Endothelial cell of umbilical vein (primary cell): Measurements from ENCODE around the gene KRTAP19-8. TPM values are rescaled to one million over a fixed set of nuclear protein-coding genes. Genes with fewer than 3 reads are reported as not detected.

Experiments
- Bru-seq: library from RNA; stranded (reverse); fragments of 400-500 nt; gene quantifications from one replicate; lab custom pipeline; 2021; lab: Mats Ljungman, UMichigan
- BruChase-seq, 2 experiments: library from RNA; stranded (reverse); fragments of 400-500 nt; gene quantifications; one replicate each; lab custom pipeline; 2021; lab: Mats Ljungman, UMichigan
- BruUV-seq: library from RNA; stranded (reverse); fragments of 400-500 nt; replicated peaks from 2 replicates; lab custom pipeline; 2021; lab: Mats Ljungman, UMichigan
- CTCF ChIA-PET: fragments of 300-600, 350-600 bp; sonication (Branson Sonifier 250); formaldehyde crosslinking; loops from one replicate; lab custom pipeline; 2021; ENCODE audit warnings: antibody characterized with exemption, inconsistent platforms; lab: Charles Lee
- POLR2A ChIA-PET: fragments of 300-600, 350-600 bp; sonication (Branson Sonifier 250); formaldehyde crosslinking; loops from one replicate; lab custom pipeline; 2021; ENCODE audit warnings: antibody characterized with exemption, inconsistent platforms; lab: Charles Lee
- DNase-seq: peaks from one replicate; pipeline ENCODE4 v3.0.0-alpha.2; 2011; ENCODE audit warnings: low read depth, low spot score
- FAIRE-seq: peaks from 2 replicates; lab custom pipeline; 2011; peaks lifted over from hg19 to GRCh38; lab: Jason Lieb, UNC
- H2AFZ ChIP-seq: 2 replicates; pipeline ENCODE4 v1.6.0; 2012; ENCODE audit warnings: low read depth, low read length, control low read depth, inconsistent platforms
- H3K27ac ChIP-seq: 2 replicates; pipeline ENCODE4 v1.5.1; 2011; ENCODE audit warnings: low read depth, mild to moderate bottlenecking, control low read depth, low read length, moderate library complexity; ENCODE audit not compliant: insufficient read depth
- H3K27me3 ChIP-seq, 2 experiments: 2 replicates each; pipeline versions ENCODE4 v1.6.0 to v1.6.1; 2011; ENCODE audit warnings: low read length in 2 of 2, mixed read lengths in 1 of 2; ENCODE audit not compliant: control insufficient read depth in 2 of 2, insufficient read depth in 2 of 2
- H3K36me3 ChIP-seq, 2 experiments: 2 replicates in 1 of 2; 3 replicates in 1 of 2; pipeline ENCODE4 v1.5.1; 2011; ENCODE audit warnings: low read length in 2 of 2, mild to moderate bottlenecking in 1 of 2, moderate library complexity in 1 of 2; ENCODE audit not compliant: control insufficient read depth in 2 of 2, insufficient read depth in 2 of 2; ENCODE audit errors: extremely low read depth in 1 of 2
- H3K4me1 ChIP-seq: 3 replicates; pipeline ENCODE4 v1.5.1; 2011; ENCODE audit warnings: mild to moderate bottlenecking, low read length; ENCODE audit not compliant: control insufficient read depth, insufficient read depth; ENCODE audit errors: extremely low read depth
- H3K4me2 ChIP-seq: 2 replicates; pipeline ENCODE4 v1.6.1; 2011; ENCODE audit warnings: low read length, control low read depth, mixed read lengths; ENCODE audit not compliant: insufficient read depth
- H3K4me3 ChIP-seq, 3 experiments: fragments of 200-600 bp in 1 of 3; sonication (generic), shearing (Covaris generic) in 1 of 3; replicated peaks in 1 of 3; 2 replicates each; pipeline ENCODE4 v1.5.1; 2011 to 2016; ENCODE audit warnings: control low read depth in 3 of 3, low read length in 3 of 3, mild to moderate bottlenecking in 2 of 3, inconsistent platforms in 1 of 3, low read depth in 1 of 3, moderate library complexity in 1 of 3; ENCODE audit not compliant: insufficient read depth in 1 of 3
- H3K79me2 ChIP-seq: 2 replicates; pipeline ENCODE4 v1.6.0; 2012; ENCODE audit warnings: low read length, inconsistent platforms; ENCODE audit not compliant: control insufficient read depth, insufficient read depth
- H3K9ac ChIP-seq: replicated peaks from 2 replicates; pipeline ENCODE3; 2011; ENCODE audit warnings: low read length, control low read depth; ENCODE audit not compliant: insufficient read depth; ENCODE audit errors: extremely low read depth
- H3K9me1 ChIP-seq: replicated peaks from 3 replicates; pipeline ENCODE4 v1.6.0; 2011; ENCODE audit warnings: mild to moderate bottlenecking, low read length; ENCODE audit not compliant: control insufficient read depth, insufficient read depth; ENCODE audit errors: extremely low read depth
- H3K9me3 ChIP-seq: replicated peaks from 2 replicates; pipeline ENCODE4 v1.5.1; 2012; ENCODE audit warnings: low read length, inconsistent platforms; ENCODE audit not compliant: control insufficient read depth, insufficient read depth
- H4K20me1 ChIP-seq: replicated peaks from 2 replicates; pipeline ENCODE3; 2011; ENCODE audit warnings: mild to moderate bottlenecking, low read length; ENCODE audit not compliant: control insufficient read depth, insufficient read depth; ENCODE audit errors: extremely low read depth
- CTCF ChIP-seq, 2 donors: IDR thresholded peaks; 1 replicate in 1 of 2; 2 replicates in 1 of 2; pipeline ENCODE4 v1.5.1; 2011; ENCODE audit warnings: low read length in 2 of 2, mild to moderate bottlenecking in 2 of 2, moderate library complexity in 2 of 2, control low read depth in 1 of 2, inconsistent platforms in 1 of 2, low read depth in 1 of 2; ENCODE audit not compliant: insufficient read depth in 1 of 2; ENCODE audit errors: extremely low read depth in 1 of 2
- EZH2 ChIP-seq: IDR thresholded peaks from 2 replicates; pipeline ENCODE4 v1.6.1; 2012; ENCODE audit warnings: borderline replicate concordance, low read depth, mild to moderate bottlenecking, moderate library complexity, low read length, inconsistent platforms; ENCODE audit not compliant: severe bottlenecking
- FOS ChIP-seq: IDR thresholded peaks from 2 replicates; pipeline ENCODE4 v1.6.1; 2011; ENCODE audit warnings: mild to moderate bottlenecking, low read length, moderate library complexity, borderline replicate concordance; ENCODE audit not compliant: insufficient read depth
- GATA2 ChIP-seq: IDR thresholded peaks from 2 replicates; pipeline ENCODE4 v1.7.0; 2011; ENCODE audit warnings: low read depth, mild to moderate bottlenecking, moderate library complexity, mixed read lengths, low read length; ENCODE audit not compliant: insufficient read length, insufficient read depth
- JUN ChIP-seq: IDR thresholded peaks from 2 replicates; pipeline ENCODE4 v1.6.1; 2011; ENCODE audit warnings: borderline replicate concordance, low read depth; ENCODE audit not compliant: insufficient read length, insufficient read depth
- MAX ChIP-seq: IDR thresholded peaks from 2 replicates; pipeline ENCODE4 v1.6.1; 2011; ENCODE audit not compliant: insufficient read depth, insufficient read length
- MYC ChIP-seq: IDR thresholded peaks from one replicate; pipeline ENCODE4 v1.6.1; 2011; ENCODE audit warnings: mild to moderate bottlenecking, low read depth, low read length
- POLR2A ChIP-seq: IDR thresholded peaks from 2 replicates; pipeline ENCODE4 v1.6.1; 2012; ENCODE audit warnings: low read depth, mild to moderate bottlenecking, control low read depth, low read length
- POLR2AphosphoS5 ChIP-seq: IDR thresholded peaks from 2 replicates; pipeline ENCODE4 v1.6.1; 2012; ENCODE audit warnings: low read depth, mild to moderate bottlenecking, control low read depth, low read length, moderate library complexity; ENCODE audit not compliant: insufficient read depth
- dilution Hi-C: fragments of 300-500 bp; cut with MboI; formaldehyde crosslinking; loops from one replicate; pipeline ENCODE4 v1.15.0; 2019; ENCODE audit warnings: low sequenced_read_pairs; ENCODE audit not compliant: extremely low pct_ligation_motif_present
- intact Hi-C: fragments of 100-400 bp; cut with micrococcal nuclease; formaldehyde crosslinking; loops from one replicate; pipeline ENCODE4 v1.10.0; 2022
- long read RNA-seq: library from polyadenylated mRNA; stranded (forward); transcript quantifications from one replicate; pipeline ENCODE4 v2.0.0, GENCODE V29; 2021
- polyA minus RNA-seq, 3 experiments: library from RNA; depleted of rRNA, polyadenylated mRNA; stranded (reverse); fragments of >200 nt; gene quantifications; 1 replicate in 1 of 3; 2 replicates in 2 of 3; pipeline ENCODE4 v1.2.3, GENCODE V29; 2011
- polyA plus RNA-seq, 4 experiments: library from polyadenylated mRNA; depleted of rRNA in 3 of 4; stranded (reverse) in 3 of 4; unstranded in 1 of 4; fragments of >200 nt; gene quantifications; 2 replicates each; pipeline versions ENCODE4 v1.2.1 to v1.2.3, GENCODE V29; 2011 to 2012; ENCODE audit warnings: missing spikeins in 1 of 4
- total RNA-seq: library from RNA; stranded (reverse); gene quantifications from 2 replicates; pipeline ENCODE4 v1.2.3, GENCODE V29; 2021

The KRTAP19-8 gene
- total RNA-seq: not detected in 2 replicates
- polyA plus RNA-seq: not detected in 2 replicates
- not detected in 2 replicates for polyA plus RNA-seq (2011; cell fraction: cytosol; rRNA removed)
- polyA plus RNA-seq (2011; cell fraction: nucleus; rRNA removed): not detected in 2 replicates
- polyA plus RNA-seq (2012): not detected in 2 replicates
- polyA minus RNA-seq: not detected in 2 replicates
- not detected for polyA minus RNA-seq (2011; cell fraction: cytosol; rRNA and poly(A)+ RNA removed)
- polyA minus RNA-seq (2011; cell fraction: nucleus; rRNA and poly(A)+ RNA removed): not detected in 2 replicates
- Bru-seq, nascent RNA: not detected
- BruChase-seq, experiment 1, labeled RNA remaining after a 6-hour chase: not detected
- BruChase-seq, experiment 2, labeled RNA remaining after a 2-hour chase: not detected
- long read RNA-seq: 0 reads

GRCh38 chr21:31038376-31038775, at the start of gene KRTAP19-8:
Gene KRTAP19-8, minus strand, starts transcription at chr21:31038476. Its CDS starts 33 bp downstream, at chr21:31038443.
- Histone ChIP-seq H3K27ac (no peak within 1 kb of the TSS), H3K79me2 (no peaks in the 10 kb centered on the region), H3K4me1 (no peaks in the 10 kb centered on the region), H3K27me3 (no peaks in the 10 kb centered on the region), H3K4me3 (no peak within 1 kb of the TSS), H3K36me3 (no peaks in the 10 kb centered on the region), H3K9ac (no peak within 1 kb of the TSS), H3K9me3 (peaks cover 5% of the 10 kb centered on the region), H3K9me1 (no peaks in the 10 kb centered on the region), H2AFZ (no peak within 1 kb of the TSS), H3K4me2 (no peak within 1 kb of the TSS), H4K20me1 (no peaks in the 10 kb centered on the region)
- no peak for TF ChIP-seq POLR2AphosphoS5
- no peak for TF ChIP-seq MYC
- TF ChIP-seq GATA2: no peak
- TF ChIP-seq EZH2: no peak
- TF ChIP-seq CTCF (IDR thresholded peaks at IDR 0.05; ENCODE audit: extremely low read depth in 1 of 2, insufficient read depth in 1 of 2, low read depth in 1 of 2, low read length in 2 of 2): no peak
- TF ChIP-seq FOS: no peak
- no peak for TF ChIP-seq JUN
- no peak for TF ChIP-seq MAX
- TF ChIP-seq POLR2A: no peak
- intact Hi-C loops: no loop called here
- DNase-seq: no peak
- no TSS peak for BruUV-seq
- POLR2A ChIA-PET: no interaction called here
- CTCF ChIA-PET: no interaction called here
- FAIRE-seq: no peak
- dilution Hi-C loops: no loop called here
